ENCODE results near the gene MCRIP1. TPM values are rescaled to one million over a fixed set of nuclear protein-coding genes. Genes with fewer than 3 reads are reported as not detected.

The MCRIP1 gene
- total RNA-seq, 1 donor from 2014 or later = 69.2 TPM

DNA sequence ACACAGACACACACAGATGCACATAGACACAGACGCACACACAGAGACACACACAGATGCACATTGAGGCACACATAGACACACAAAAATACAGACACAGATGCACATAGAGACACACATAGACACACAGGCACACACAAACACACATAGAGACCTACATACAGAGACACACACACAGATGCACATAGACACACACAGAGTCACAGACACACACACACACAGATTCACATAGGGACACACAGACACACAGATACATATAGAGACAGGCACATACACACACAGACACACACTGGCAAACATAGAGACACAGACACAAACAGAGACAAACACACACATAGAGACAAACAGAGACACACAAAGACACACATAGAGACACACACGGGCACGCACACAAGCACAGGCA lies 39.0 kb downstream of the MCRIP1 start:
- DNase-seq (no peak), ATAC-seq (peak; percentile 13 to 14)
- Histone ChIP-seq H3K9me3 (no peaks in the 10 kb centered on the region), H3K4me3 (no peak overlapping the region), H3K36me3 (no peaks in the 10 kb centered on the region), H3K27me3 (ENCODE audit: low read depth) (no peaks in the 10 kb centered on the region), H3K4me1 (no peaks in the 10 kb centered on the region), H3K27ac (no peak overlapping the region)
- intact Hi-C loops (cut with DNase I) = no loop called here
- TF ChIP-seq, protein P1, sequence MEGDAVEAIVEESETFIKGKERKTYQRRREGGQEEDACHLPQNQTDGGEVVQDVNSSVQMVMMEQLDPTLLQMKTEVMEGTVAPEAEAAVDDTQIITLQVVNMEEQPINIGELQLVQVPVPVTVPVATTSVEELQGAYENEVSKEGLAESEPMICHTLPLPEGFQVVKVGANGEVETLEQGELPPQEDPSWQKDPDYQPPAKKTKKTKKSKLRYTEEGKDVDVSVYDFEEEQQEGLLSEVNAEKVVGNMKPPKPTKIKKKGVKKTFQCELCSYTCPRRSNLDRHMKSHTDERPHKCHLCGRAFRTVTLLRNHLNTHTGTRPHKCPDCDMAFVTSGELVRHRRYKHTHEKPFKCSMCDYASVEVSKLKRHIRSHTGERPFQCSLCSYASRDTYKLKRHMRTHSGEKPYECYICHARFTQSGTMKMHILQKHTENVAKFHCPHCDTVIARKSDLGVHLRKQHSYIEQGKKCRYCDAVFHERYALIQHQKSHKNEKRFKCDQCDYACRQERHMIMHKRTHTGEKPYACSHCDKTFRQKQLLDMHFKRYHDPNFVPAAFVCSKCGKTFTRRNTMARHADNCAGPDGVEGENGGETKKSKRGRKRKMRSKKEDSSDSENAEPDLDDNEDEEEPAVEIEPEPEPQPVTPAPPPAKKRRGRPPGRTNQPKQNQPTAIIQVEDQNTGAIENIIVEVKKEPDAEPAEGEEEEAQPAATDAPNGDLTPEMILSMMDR (IDR thresholded peaks at IDR 0.05) = no peak

DNA sequence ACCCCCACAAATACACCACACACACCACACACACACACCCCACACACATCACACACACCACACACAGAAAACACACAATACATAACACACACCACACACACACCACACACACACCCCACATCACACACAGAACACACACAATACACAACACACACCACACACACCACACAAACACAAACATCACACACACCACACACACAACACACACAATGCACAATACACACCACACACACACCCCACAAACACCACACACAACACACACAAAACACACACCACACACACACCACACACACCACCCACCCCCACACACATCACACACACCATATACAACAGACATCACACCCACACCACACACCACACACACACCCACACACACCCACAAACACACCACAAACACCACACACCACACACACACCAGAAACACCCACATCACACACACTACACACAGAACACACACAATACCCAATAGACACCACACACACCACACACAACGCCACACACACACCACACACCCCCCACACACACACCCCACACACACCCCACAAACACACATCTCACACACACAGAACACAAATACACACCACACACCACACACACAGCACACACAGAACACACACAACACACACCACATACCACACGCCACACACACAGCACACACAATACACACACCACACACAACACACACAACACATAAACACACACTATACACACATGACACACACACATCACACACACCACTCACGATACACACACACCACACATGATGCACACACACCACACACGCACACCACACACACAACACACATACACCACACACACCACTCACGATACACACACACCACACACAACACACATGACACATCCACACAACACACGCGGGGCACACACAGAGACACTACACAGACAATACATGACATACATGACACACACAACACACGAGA lies 40.1 kb downstream of the MCRIP1 start:
- no peaks in the 10 kb centered on the region for H3K9me3 ChIP-seq
- H3K27me3 ChIP-seq (ENCODE audit: low read depth) = no peaks in the 10 kb centered on the region
- H3K36me3 ChIP-seq = no peaks in the 10 kb centered on the region
- intact Hi-C loops (cut with DNase I) = no loop called here
- DNase-seq (no peak), ATAC-seq (peak in 1 of 2 donors; percentile 11)
- no peak overlapping the region for H3K4me3 ChIP-seq
- TF ChIP-seq, protein P1 (IDR thresholded peaks at IDR 0.05) = no peak
- no peaks in the 10 kb centered on the region for H3K4me1 ChIP-seq
- H3K27ac ChIP-seq = no peak overlapping the region

Other genes with a start within 250 kb of the MCRIP1 start
- 69.6 TPM for gene NPLOC4, start 196.2 kb downstream of the MCRIP1 start, total RNA-seq
- 1.1 TPM for gene TSPAN10, start 196.1 kb downstream of the MCRIP1 start, total RNA-seq
- gene PDE6G, start 176.7 kb downstream of the MCRIP1 start, total RNA-seq = 2.0 TPM
- 29.7 TPM for gene OXLD1, start 166.7 kb downstream of the MCRIP1 start, total RNA-seq
- gene CCDC137, start 166.6 kb downstream of the MCRIP1 start, total RNA-seq = 12.8 TPM
- 19.0 TPM for gene ARL16, start 149.5 kb downstream of the MCRIP1 start, total RNA-seq
- gene HGS, start 149.3 kb downstream of the MCRIP1 start, total RNA-seq = 92.0 TPM
- 35.0 TPM for gene MRPL12, start 129.9 kb downstream of the MCRIP1 start, total RNA-seq
- 7.3 TPM for gene SLC25A10, start 121.0 kb downstream of the MCRIP1 start, total RNA-seq
- gene GCGR, start 29.1 kb downstream of the MCRIP1 start, total RNA-seq = not detected
- not detected for gene PPP1R27, start 1.8 kb upstream of the MCRIP1 start, total RNA-seq
- gene P4HB, start 27.2 kb upstream of the MCRIP1 start, total RNA-seq = 432 TPM
- 331 TPM for gene ARHGDIA, start 38.0 kb upstream of the MCRIP1 start, total RNA-seq
- gene ALYREF, start 58.3 kb upstream of the MCRIP1 start, total RNA-seq = 42.7 TPM
- gene ANAPC11, start 58.4 kb upstream of the MCRIP1 start, total RNA-seq = 81.9 TPM
- gene NPB, start 68.9 kb upstream of the MCRIP1 start, total RNA-seq = 0.71 TPM
- gene PCYT2, start 78.1 kb upstream of the MCRIP1 start, total RNA-seq = 39.7 TPM
- 32.8 TPM for gene SIRT7, start 84.9 kb upstream of the MCRIP1 start, total RNA-seq
- 30.7 TPM for gene MAFG, start 94.4 kb upstream of the MCRIP1 start, total RNA-seq
- 23.0 TPM for gene PYCR1, start 104.0 kb upstream of the MCRIP1 start, total RNA-seq
- not detected for gene MYADML2, start 113.9 kb upstream of the MCRIP1 start, total RNA-seq
- gene NOTUM, start 127.9 kb upstream of the MCRIP1 start, total RNA-seq = 4.4 TPM
- gene ASPSCR1, start 144.3 kb upstream of the MCRIP1 start, total RNA-seq = 45.3 TPM
- 43.8 TPM for gene CENPX, start 189.6 kb upstream of the MCRIP1 start, total RNA-seq
- 17.3 TPM for gene LRRC45, start 190.0 kb upstream of the MCRIP1 start, total RNA-seq
- 2.8 TPM for gene RAC3, start 198.4 kb upstream of the MCRIP1 start, total RNA-seq
- gene DCXR, start 204.4 kb upstream of the MCRIP1 start, total RNA-seq = 133 TPM
- 35.1 TPM for gene RFNG, start 218.5 kb upstream of the MCRIP1 start, total RNA-seq
- gene GPS1, start 218.6 kb upstream of the MCRIP1 start, total RNA-seq = 71.5 TPM
- 85.1 TPM for gene DUS1L, start 232.5 kb upstream of the MCRIP1 start, total RNA-seq